IPS DF 4.7 (cell line): ENCODE data around the gene MTX3.

Source experiments
- DNase-seq: peaks from one replicate; pipeline ENCODE4 v3.0.0-alpha.2; 2013; ENCODE audit warnings: low spot score; ENCODE audit errors: extremely low read depth

The MTX3 gene

GRCh38 chr5:79990598-79991507, at the start of gene MTX3:
TSS of gene MTX3 (minus strand) at chr5:79991262. CDS start at chr5:79991238, 24 bp downstream.
- DNase-seq, result peak; percentile 58

DNA sequence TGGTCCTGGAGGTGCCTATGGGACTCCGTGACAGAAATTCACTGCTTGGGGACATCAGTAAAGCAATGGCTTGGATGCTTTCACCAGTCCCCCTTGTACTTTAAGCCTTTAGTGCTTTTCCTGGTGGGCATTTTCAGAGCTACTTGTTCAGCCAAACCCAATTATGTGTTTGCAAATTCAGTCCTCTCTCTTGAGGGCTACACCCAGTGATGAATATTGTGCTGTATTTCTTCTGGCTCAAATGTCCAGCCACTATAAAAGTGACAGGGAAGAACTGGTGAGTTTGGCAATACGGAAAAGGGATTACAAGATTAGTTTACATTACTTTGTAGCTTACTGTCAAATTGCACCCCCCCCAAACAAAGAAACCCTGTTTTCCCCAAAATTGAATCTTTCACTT, 48.6 kb upstream of the MTX3 start:
- no peak for DNase-seq

- no peak for DNase-seq
Observed at GRCh38 chr5:80037366-80037765, 46.3 kb upstream of the MTX3 start.

- no peak for DNase-seq
Observed at GRCh38 chr5:80036615-80037014, 45.6 kb upstream of the MTX3 start.

GRCh38 chr5:80035839-80036238, 44.8 kb upstream of the MTX3 start:
- no peak for DNase-seq

DNA sequence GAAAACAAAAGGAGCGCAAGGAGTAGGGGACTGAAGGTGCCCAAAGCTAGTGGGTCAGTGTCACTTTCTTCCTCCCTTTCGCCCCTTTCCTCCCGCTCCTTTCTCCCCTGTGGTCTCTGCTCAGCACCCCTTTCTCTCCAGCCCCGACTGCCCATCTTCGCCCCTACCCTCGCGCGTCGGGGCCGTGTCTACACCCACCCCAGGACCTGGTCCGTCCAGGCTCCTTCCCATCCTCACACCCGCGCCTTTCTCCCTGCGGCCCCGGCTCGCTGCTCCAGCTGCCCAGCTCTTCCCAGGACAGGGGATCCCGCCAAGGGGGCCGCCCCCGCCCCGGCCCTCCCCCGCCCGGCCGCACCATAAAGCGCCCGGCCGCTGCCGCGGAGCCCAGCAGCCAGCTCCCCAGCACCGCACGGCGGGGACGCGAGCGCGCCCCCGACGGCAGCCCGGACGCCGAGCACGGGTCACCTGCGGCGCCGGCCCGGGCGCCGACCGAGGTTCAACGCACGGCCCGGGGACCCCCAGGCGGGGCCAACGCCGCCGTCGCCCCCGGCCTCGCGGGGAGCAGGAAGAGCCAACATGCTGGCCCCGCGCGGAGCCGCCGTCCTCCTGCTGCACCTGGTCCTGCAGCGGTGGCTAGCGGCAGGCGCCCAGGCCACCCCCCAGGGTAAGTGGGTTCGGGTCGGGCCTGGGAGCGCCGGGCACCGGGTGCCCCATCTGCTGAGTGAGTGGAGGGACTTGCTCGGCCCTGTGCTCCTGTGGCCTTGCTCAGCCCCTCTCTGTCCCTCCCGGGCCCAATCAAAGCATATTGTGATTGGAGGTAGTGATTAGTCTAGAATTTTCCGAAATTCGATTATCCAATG, 44.1 kb upstream of the MTX3 start, which contains the start of gene THBS4:
Gene THBS4 (plus strand): TSS at position 387 of the 860 bp plus-strand sequence. CDS start 190 bp downstream, at position 577.
- no peak for DNase-seq

- no peak for DNase-seq
Observed at GRCh38 chr5:80034559-80034958, 43.5 kb upstream of the MTX3 start.

- no peak for DNase-seq
Observed at GRCh38 chr5:80033513-80033912, 42.5 kb upstream of the MTX3 start.

DNA sequence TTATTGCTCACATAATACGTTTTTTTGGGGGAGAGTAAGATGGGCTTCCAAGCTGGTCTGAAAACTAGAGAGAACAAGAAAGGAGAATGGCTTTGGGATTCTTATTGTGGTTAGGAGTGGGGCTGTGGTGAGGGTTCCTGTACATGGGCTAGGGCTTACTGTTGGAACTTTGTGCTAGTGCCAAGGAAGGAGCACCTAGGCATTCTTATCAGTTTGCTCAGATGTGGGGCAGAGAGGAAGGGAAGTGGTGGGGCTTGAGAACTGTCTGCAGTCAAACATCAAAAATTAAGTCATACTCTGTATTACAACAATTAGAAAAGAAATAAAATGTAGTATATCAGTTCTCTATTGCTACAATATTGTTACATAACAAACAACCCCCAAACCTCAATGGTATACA, 40.0 kb upstream of the MTX3 start:
- DNase-seq, result no peak

DNA sequence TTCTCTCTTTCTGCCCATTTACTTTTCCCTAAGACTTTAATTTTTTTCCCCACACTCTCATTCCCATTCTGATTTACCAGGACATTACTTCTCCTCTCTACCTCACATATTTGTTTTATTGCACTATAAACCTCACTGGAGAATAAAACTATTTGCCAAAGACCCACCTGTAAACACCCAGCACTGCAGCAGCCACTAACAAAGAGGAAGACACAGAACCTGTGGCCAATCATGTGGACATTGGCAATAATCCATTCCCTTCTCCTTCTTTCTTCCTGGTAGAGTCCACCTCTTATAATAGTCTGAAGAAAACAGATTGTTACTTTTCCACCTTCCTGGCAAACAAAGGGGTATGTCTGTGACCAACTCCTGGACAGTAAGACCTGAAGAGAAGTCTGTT, 35.8 kb upstream of the MTX3 start:
- no peak for DNase-seq

GRCh38 chr5:80025069-80025468, 34.0 kb upstream of the MTX3 start:
- no peak for DNase-seq

DNA sequence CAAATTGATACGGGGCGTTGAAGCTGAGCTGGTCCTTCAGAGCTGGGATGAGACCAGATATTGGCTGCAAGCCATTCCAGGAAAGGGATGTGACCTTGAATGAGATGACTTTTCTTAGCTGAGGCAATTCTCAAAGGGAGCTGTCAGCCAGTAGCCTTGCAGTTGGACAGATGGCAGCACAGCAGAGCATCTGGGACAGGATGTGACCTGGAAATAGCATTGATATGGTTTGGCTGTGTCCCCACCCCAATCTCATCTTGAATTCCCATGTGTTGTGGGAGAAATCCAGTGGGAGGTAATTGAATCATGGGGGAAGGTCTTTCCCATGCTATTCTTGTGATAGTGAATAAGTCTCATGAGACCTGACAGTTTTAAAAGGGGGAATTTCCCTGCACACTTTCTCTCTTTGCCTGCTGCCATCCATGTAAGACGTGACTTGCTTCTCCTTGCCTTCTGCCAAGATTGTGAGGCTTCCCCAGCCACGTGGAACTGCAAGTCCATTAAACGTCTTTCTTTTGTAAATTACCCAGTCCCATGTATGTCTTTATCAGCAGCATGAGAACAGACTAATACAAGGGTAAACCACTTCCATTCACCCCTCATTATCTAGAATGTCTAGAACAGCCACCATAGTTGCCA, 19.8 kb upstream of the MTX3 start:
- no peak for DNase-seq

- no peak for DNase-seq
Observed at GRCh38 chr5:80008995-80009765, 18.1 kb upstream of the MTX3 start.

DNA sequence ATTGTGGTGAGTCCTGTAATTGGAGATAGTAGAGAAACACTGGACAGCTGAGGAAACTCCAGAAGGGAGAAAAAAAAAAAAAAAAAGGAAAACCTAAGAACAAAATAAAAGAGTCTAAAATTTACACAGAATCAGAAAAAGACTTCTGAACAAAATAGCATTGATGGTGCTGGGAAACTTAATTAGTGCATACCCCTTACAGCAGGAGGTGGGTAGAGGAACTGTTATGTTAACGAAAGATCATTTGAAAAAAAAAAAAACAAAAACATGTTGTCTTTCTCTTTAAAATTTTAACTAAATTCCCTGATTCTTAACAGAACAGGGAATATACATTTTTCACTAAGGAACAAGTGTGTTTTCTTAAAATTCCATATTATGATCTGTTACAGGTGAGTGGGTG, 11.6 kb upstream of the MTX3 start:
- no peak for DNase-seq

DNA sequence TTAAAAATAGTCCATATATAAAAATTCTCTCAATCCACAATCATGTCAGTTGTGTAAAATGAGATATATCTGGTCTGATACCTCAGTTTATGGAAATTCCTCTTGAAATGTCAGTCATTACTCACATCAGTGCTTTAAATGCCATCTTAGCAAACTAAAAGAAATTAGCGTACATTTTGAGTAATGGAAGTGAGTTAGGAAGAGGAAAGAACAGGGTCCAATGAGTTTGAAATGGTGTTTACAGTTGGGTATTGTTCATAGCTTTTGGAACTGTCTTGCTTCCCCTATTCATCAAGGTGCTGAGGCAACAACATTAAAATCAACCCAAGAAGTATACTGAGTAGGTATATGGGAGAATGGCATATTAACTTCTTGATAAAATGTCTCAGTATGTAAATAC, 8.7 kb upstream of the MTX3 start:
- no peak for DNase-seq

DNA sequence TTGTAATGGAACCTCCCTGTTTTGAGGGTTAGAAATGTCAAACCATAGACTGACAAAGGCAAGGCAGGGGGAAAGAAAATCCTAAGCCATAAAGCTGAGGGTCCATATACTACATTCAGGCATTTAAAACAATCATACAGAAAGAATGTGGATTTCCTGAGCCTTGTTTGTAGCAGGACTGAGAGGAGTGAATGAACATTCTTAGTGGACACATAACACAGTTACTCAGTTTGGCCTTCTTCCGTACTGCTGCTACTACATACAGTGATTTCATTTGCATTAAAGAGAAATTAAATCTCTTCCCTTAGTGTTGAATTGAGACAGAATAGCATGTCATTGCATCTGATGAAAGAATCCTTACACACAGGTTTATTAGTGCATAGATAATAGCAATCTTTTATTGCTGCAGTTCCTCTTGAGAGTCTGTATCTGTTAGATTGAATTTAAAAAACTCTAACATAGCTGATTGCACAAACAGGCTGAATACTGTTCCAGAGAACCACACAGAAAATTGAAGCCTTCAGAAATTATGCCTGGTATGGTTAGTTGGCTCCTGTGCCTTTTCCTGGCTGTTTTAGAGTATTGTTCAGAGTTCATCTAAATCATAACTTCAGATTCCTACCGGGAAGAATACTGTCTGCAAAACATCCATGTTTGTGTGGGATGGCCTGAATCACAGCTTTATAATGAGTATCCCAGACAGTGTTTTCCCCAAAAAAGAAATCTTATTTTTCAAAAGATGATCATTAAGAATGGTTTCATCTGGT, 2.0 kb upstream of the MTX3 start:
- DNase-seq, result no peak

DNA sequence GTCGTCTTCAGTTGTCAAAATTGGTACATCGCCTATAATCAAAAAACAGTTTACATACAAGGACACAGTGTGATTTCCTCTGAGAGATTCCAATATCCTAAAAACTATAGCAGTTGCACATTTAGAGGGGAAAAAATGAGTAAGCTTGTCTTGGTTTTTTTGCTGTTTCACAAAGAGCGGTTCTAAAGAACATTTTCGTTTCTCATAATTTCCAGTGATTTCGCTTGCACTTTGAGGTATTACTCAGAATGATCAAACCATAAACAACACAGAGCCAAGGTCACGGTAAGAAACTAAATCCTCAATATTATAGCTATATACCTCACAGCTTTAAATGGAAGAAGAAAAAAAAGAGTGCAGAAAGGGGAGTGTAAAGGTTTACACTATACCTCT, 861 bp downstream of the MTX3 start:
- no peak for DNase-seq

GRCh38 chr5:79986260-79986659, 4.8 kb downstream of the MTX3 start:
- DNase-seq, result no peak

GRCh38 chr5:79985288-79985687, 5.8 kb downstream of the MTX3 start:
- no peak for DNase-seq

DNA sequence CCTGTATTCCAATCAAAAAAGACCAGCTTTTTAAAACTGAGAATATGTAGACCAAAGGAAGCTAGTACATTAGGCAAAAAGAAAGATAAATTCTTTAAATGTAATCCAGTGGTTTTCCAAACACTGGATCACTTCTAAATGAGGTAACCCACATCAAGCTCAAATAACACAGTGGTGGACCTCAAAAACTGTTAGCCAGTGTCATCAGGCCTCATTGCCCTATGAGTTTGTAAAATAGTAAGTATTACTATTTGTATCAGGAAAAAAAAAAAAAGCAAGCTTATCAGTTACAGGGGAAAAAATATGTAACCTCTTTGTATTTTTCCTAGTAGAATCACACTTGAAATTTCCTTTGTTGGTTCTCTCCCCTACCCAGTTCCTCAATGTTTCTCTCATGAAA, 6.7 kb downstream of the MTX3 start:
- no peak for DNase-seq
